Airway epithelial cell (primary cell): ENCODE data around the gene FCER1A. TPM values are rescaled to one million over a fixed set of nuclear protein-coding genes. Genes with fewer than 3 reads are reported as not detected.

Source experiments
- total RNA-seq: library from RNA; depleted of rRNA; stranded (reverse); fragments of >200 nt; gene quantifications from 2 replicates; pipeline ENCODE4 v1.2.3, GENCODE V29; 2015

Gene FCER1A
- total RNA-seq, result not detected in 2 replicates

DNA sequence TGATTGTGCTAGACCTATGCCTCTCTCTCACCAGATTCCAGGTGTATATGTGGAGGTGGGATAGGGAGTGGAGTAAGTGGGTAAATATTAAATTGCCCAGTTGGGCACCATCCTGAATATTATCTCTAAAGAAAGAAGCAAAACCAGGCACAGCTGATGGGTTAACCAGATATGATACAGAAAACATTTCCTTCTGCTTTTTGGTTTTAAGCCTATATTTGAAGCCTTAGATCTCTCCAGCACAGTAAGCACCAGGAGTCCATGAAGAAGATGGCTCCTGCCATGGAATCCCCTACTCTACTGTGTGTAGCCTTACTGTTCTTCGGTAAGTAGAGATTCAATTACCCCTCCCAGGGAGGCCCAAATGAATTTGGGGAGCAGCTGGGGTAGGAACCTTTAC lies at the start of gene FCER1A:
TSS of gene FCER1A (plus strand) at position 242 of the 400 bp plus-strand sequence. CDS start at position 271, 29 bp downstream.

Other genes starting within 250 kb of the FCER1A start
- not detected in 2 replicates for gene AIM2, start 225.6 kb upstream of the FCER1A start, total RNA-seq
- not detected in 2 replicates for gene CADM3, start 130.7 kb upstream of the FCER1A start, total RNA-seq
- not detected in 2 replicates for gene ACKR1, start 97.5 kb upstream of the FCER1A start, total RNA-seq
- gene OR10J4, start 129.9 kb downstream of the FCER1A start, total RNA-seq, result not detected in 2 replicates
- not detected in 2 replicates for gene OR10J1, start 137.4 kb downstream of the FCER1A start, total RNA-seq
- not detected in 2 replicates for gene OR10J5, start 233.7 kb downstream of the FCER1A start, total RNA-seq